Measurements from ENCODE around the gene SPDEF.

SPDEF gene

DNA sequence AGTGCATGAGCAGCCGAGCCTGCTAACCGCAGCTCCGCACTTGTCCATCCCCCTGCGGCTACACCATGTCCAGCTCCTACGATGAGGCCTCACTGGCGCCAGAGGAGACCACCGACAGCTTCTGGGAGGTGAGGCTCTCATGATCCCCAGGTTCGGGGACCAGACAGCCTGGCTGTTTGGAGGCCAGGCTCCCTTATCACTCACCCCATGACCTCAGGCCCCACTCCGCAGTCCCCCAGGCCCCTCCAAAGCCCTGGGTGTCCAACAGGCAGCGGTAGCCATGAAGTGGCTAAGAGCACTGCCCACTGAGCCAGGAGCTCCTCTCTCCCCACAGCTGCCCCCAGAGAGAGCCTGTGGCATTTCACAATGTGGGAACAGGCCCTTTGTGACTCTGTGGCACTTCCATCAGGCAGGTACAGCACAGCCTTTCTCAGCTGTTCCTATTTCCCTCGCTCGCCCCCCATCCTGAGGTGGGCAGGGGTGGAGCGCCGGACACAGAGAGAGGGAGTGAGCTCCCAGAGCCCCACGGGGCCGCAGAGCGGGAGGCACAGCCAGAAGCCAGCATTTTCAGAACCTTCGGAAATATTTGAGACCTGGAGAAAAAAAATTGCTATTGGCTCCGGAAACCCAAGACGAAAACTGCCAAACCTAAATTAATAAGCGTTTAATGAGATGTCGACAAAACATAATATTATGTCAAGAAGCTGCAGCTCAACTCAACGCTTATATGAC lies 29.7 kb downstream of the SPDEF start:
- no peak for DNase-seq

DNA sequence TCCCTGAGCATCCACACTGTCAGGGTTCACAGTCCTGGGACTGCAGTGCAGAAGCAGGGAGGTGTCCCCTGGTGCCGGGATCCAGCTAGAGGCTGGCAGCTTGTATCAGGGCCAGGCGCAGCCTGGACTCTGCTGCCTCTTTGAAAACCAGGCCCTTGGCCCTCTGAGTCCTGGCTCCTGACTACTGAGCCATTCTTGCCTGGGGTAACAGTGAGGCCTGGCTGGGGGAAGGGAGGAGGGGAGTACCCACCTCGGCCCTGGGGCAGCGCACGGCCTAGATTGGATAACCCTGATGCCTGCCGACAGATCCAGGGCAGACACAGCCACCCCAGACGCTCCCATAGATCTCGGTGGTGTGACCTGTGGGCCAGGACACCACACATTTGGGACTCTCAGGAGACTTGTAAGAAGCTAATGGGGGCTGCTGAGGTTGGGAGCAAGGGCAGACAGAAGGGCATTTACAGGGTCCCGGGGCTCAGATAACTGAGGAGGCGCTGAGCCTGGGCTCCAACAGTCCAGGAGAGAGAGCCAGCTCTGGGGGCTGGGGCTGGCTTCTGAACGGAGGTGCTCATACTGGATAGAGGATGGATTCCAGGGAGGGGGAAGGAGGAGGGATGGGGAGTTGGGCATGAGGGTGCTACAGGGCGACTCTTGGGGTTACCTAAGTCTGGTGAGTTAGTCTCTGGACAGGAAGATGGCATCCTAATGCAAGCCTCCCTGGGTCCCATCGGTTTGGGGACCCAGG lies 30.5 kb downstream of the SPDEF start:
- DNase-seq = no peak

- no peak for DNase-seq
These were observed 31.2 kb downstream of the SPDEF start for GRCh38 chr6:34524971-34525370.

- no peak for DNase-seq
These were observed 31.6 kb downstream of the SPDEF start for GRCh38 chr6:34524499-34524898.

DNA sequence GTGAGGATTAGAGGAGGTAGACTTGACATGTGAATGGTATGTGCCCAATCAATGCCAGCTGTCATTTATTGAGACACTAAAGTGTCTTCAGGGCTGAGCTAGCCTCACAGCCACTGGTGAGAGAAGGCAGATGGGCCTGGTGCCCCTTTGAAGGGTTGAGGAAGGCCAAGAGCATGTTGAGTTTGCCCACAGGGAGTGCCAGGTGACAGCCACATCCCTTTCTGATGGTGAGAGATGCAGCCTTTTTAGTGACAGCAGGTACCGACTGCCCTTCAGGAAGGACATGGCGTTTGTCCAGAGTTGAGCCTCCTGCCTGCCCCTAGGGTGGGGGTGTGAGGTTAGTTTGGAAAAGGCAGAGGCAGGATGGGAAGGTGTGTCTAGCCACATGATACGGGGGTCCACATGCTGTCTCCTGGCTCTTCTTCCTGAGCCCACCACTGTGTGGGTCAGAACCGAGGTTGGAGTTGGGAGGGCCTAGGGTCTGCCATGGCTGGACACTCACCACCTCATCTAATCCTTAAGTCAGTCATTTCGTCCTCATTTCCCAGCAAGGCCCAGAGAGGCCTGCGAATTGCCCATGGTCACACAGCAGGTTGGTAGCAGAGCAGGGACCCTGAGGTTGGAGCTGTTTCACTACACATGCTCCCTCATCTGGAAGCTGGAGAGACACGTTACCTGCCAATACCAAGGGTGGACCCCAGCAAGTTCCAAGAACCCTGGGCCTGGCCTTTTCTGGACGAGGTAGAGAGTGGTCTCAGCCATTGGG lies 32.5 kb downstream of the SPDEF start:
- peak; percentile 22 for DNase-seq

GRCh38 chr6:34522761-34523160 lies 33.4 kb downstream of the SPDEF start:
- no peak for DNase-seq

- DNase-seq = peak; percentile 20
These were observed 34.5 kb downstream of the SPDEF start for GRCh38 chr6:34521463-34522285.

- peak; percentile 21 for DNase-seq
These were observed 35.3 kb downstream of the SPDEF start for GRCh38 chr6:34520645-34521462.

GRCh38 chr6:34519971-34520644 lies 36.0 kb downstream of the SPDEF start:
- peak; percentile 22 for DNase-seq

GRCh38 chr6:34518669-34519365 lies 37.3 kb downstream of the SPDEF start:
- peak; percentile 12 for DNase-seq

DNA sequence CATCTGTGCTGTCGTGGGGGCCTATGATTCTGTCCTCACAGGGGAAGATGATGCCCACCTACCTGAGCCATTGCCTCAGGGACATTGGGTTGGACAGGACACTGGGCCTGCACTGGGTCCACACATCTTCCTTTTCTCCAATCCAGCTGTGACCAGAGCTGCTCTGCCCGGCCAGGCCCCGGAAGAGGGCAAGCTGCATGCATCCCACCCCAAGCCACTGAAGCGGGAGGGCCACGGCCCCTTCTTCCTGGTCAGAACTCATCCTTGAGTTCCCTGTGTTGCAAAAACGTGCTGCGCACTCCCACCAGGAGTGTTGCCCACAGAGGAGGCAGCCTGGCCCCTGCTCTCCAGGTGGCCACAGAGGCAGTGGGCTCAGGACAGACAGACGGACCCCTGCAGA lies 38.2 kb downstream of the SPDEF start:
- peak; percentile 15 for DNase-seq

DNA sequence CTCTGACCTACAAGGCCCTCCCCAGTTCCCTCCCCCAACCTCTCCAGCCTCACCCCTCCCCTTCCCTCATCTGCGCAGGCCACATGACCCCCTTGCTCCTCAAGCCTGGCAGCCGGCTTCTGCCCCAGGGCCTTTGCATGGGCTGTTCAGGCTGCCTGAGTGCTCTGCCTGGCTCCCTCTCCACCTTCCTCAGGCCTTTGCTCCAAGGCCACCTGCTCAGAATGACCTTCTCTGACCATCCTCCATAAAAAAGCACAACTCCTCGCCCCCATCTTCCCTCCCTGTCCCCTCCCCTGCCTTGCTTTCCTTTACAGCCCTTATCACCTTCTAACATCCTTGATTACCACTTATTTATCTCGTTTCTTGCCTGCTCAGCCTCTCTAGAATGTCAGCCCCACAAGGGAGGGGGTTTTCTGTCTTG lies 38.7 kb downstream of the SPDEF start:
- DNase-seq = peak; percentile 0

GRCh38 chr6:34516391-34517324 lies 39.5 kb downstream of the SPDEF start:
- DNase-seq = peak; percentile 29

- peak; percentile 26 for DNase-seq
These were observed 40.4 kb downstream of the SPDEF start for GRCh38 chr6:34515473-34516387.

- no peak for DNase-seq
These were observed 41.3 kb downstream of the SPDEF start for GRCh38 chr6:34514593-34515472.

GRCh38 chr6:34514112-34514511 lies 42.0 kb downstream of the SPDEF start:
- DNase-seq = no peak

GRCh38 chr6:34513646-34514045 lies 42.5 kb downstream of the SPDEF start:
- peak; percentile 5 for DNase-seq
